Activated CD4-positive, alpha-beta T cell treated with anti-CD3 and anti-CD28 coated beads, Interleukin-2, amount 10 ng/mL, durations not matched to agents 7 days and 5 days (primary cell): ENCODE results near the gene ITGA11. TPM values are rescaled to one million over a fixed set of nuclear protein-coding genes. Genes with fewer than 3 reads are reported as not detected.
A peak's percentile ranks its signal among the peaks of the same experiment; 100 is the strongest.

Source experiments
- CTCF ChIA-PET: fragments of 350-600 bp; sonication (Branson Sonifier 250); formaldehyde crosslinking; loops from one replicate; lab custom pipeline; 2021; ENCODE audit warnings: antibody characterized with exemption; lab: Charles Lee
- POLR2A ChIA-PET: fragments of 350-600 bp; sonication (Branson Sonifier 250); formaldehyde crosslinking; loops from one replicate; lab custom pipeline; 2021; ENCODE audit warnings: antibody characterized with exemption; lab: Charles Lee
- DNase-seq: peaks from one replicate; pipeline ENCODE4 v3.0.0-alpha.2; 2020
- H3K27ac Mint-ChIP-seq: one replicate; pipeline ENCODE4 v1.8.0; 2021; ENCODE audit warnings: mild to moderate bottlenecking, moderate library complexity, mixed read lengths
- H3K27me3 Mint-ChIP-seq: one replicate; pipeline ENCODE4 v1.8.0; 2021; ENCODE audit warnings: mixed read lengths
- H3K36me3 Mint-ChIP-seq: one replicate; pipeline ENCODE4 v1.8.0; 2021; ENCODE audit warnings: low read depth, mixed read lengths
- H3K4me1 Mint-ChIP-seq: one replicate; pipeline ENCODE4 v1.8.0; 2021; ENCODE audit warnings: mixed read lengths
- H3K4me3 Mint-ChIP-seq: one replicate; pipeline ENCODE4 v1.8.0; 2021; ENCODE audit warnings: mild to moderate bottlenecking, moderate library complexity, mixed read lengths
- H3K9me3 Mint-ChIP-seq: one replicate; pipeline ENCODE4 v1.8.0; 2021; ENCODE audit warnings: mixed read lengths
- total RNA-seq, 2 experiments: library from RNA; stranded (reverse); gene quantifications; one replicate each; pipeline ENCODE4 v1.2.3, GENCODE V29; 2021

ITGA11 gene
- total RNA-seq, 2 experiments from 2014 or later: 1.0 to 1.1 TPM

GRCh38 chr15:68292967-68293366 is 139.0 kb downstream of the ITGA11 start:
- no peak overlapping the region for H3K4me3 Mint-ChIP-seq
- H3K36me3 Mint-ChIP-seq: peaks cover 48% of the 10 kb centered on the region
- POLR2A ChIA-PET: no interaction called here
- no peaks in the 10 kb centered on the region for H3K9me3 Mint-ChIP-seq
- CTCF ChIA-PET: no interaction called here
- H3K27ac Mint-ChIP-seq: no peak overlapping the region
- H3K4me1 Mint-ChIP-seq: peaks cover 46% of the 10 kb centered on the region
- H3K27me3 Mint-ChIP-seq: no peaks in the 10 kb centered on the region
- DNase-seq: no peak

DNA sequence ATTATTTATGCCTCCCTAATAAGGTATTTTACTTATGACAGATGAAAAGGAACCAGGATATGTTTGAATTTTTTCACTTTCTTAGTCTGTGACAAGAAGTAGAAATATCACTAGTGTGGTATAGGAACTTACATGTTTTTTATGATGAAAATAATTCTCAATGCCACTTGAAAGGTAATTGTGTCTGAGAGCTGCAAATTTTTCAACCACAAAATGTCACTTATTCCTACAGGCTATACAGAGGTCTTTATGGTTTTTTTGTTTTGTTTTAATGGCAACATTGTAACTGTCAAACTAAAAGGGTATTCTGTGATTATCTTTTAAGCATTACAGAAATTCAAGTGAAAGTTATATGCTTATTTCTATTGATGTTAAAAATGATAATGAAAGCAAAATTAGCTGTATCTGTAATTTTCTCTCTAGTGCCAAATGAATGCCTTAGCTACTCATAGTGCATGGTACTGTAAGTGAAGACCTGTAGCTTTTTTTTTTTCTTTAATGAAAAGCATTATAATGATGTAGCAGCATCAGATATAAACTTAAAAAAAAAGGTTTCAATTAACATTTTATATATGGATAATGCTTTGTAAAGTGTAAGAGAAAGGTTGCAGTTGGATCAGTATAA is 139.7 kb downstream of the ITGA11 start:
- H3K36me3 Mint-ChIP-seq: peaks cover 47% of the 10 kb centered on the region
- no peak for DNase-seq
- POLR2A ChIA-PET: interaction anchor here (0.5 kb wide), 1 partner anchor 34 kb away, joined by 3 read pairs; no protein-coding TSS in a partner anchor

DNA sequence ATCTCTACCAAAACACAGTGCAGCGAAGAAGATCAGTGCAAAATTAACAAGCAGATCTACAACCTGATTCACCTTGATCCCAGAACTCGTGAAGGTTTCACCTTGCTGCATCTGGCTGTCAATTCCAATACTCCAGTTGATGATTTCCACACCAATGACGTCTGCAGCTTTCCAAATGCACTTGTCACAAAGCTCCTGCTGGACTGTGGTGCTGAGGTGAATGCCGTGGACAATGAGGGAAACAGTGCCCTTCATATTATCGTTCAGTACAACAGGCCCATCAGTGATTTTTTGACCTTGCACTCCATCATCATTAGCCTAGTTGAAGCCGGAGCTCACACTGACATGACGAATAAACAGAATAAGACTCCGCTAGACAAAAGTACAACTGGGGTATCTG is 141.2 kb downstream of the ITGA11 start:
- DNase-seq: no peak
- Mint-ChIP-seq H3K4me1 (peaks cover 56% of the 10 kb centered on the region), H3K27ac (peak overlapping the region; percentile 22), H3K27me3 (no peaks in the 10 kb centered on the region), H3K4me3 (no peak overlapping the region), H3K9me3 (no peaks in the 10 kb centered on the region), H3K36me3 (peaks cover 50% of the 10 kb centered on the region)
- ChIA-PET CTCF (no interaction called here), POLR2A (interaction anchor here (0.9 kb wide), 1 partner anchor 59 kb away, joined by 3 read pairs; no protein-coding TSS in a partner anchor)

More for the DNA sequence above, 139.7 kb downstream of the ITGA11 start:
- Mint-ChIP-seq H3K27ac (peak overlapping the region; percentile 36), H3K4me1 (peaks cover 46% of the 10 kb centered on the region), H3K4me3 (no peak overlapping the region), H3K9me3 (no peaks in the 10 kb centered on the region), H3K27me3 (no peaks in the 10 kb centered on the region)
- CTCF ChIA-PET: interaction anchor here (1.4 kb wide), 1 partner anchor 14 kb away, joined by 4 read pairs; no protein-coding TSS in a partner anchor

GRCh38 chr15:68289621-68290352 is 142.2 kb downstream of the ITGA11 start:
- ChIA-PET POLR2A (interaction anchor here (0.9 to 1.2 kb wide), 2 partner anchors 12 to 58 kb away, joined by 3 to 4 read pairs; partner anchors contain the start of gene FEM1B), CTCF (interaction anchor here (1.0 to 1.1 kb wide), 2 partner anchors 9 to 17 kb away, joined by 3 to 4 read pairs; no protein-coding TSS in a partner anchor)
- H3K9me3 Mint-ChIP-seq: no peaks in the 10 kb centered on the region
- H3K4me3 Mint-ChIP-seq: no peak overlapping the region
- H3K27me3 Mint-ChIP-seq: no peaks in the 10 kb centered on the region
- H3K36me3 Mint-ChIP-seq: peaks cover 56% of the 10 kb centered on the region
- H3K27ac Mint-ChIP-seq: no peak overlapping the region
- peaks cover 65% of the 10 kb centered on the region for H3K4me1 Mint-ChIP-seq
- no peak for DNase-seq

DNA sequence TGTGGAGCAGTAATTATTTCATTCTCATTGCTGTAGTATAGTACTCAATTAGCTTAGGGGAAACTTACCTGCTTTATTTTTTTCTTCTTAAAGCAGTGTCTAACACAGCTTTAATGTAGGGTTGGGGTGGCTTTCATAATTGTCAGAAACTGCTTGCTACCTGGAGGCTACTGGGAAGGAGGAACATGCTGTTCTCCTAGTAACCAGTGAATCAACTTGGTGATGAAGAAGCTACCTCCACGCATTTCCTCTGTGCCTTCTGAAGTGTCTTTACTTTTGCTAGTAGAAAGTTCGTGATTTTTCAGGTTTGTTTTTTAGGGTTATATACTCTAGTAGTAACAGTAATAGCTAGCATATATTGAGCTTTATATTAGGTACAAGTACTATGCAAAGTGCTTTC is 142.9 kb downstream of the ITGA11 start:
- ChIA-PET CTCF (interaction anchor here (1.0 to 1.1 kb wide), 2 partner anchors 9 to 17 kb away, joined by 3 to 4 read pairs; no protein-coding TSS in a partner anchor), POLR2A (interaction anchor here (1.2 kb wide), 1 partner anchor 12 kb away, joined by 4 read pairs; the partner anchor contains the start of gene FEM1B)
- no peak for DNase-seq
- Mint-ChIP-seq H3K4me3 (no peak overlapping the region), H3K27me3 (no peaks in the 10 kb centered on the region), H3K27ac (peak overlapping the region; percentile 42), H3K9me3 (no peaks in the 10 kb centered on the region), H3K36me3 (peaks cover 58% of the 10 kb centered on the region), H3K4me1 (peaks cover 70% of the 10 kb centered on the region)

- CTCF ChIA-PET: interaction anchor here (0.7 kb wide), 1 partner anchor 33 kb away, joined by 3 read pairs; no protein-coding TSS in a partner anchor
- Mint-ChIP-seq H3K36me3 (peaks cover 52% of the 10 kb centered on the region), H3K27me3 (no peaks in the 10 kb centered on the region), H3K9me3 (no peaks in the 10 kb centered on the region), H3K4me3 (no peak overlapping the region), H3K4me1 (peaks cover 66% of the 10 kb centered on the region), H3K27ac (no peak overlapping the region)
- DNase-seq: no peak
- POLR2A ChIA-PET: no interaction called here
These were observed 145.7 kb downstream of the ITGA11 start for GRCh38 chr15:68286256-68286655.

- H3K4me1 Mint-ChIP-seq: peaks cover 67% of the 10 kb centered on the region
- H3K27me3 Mint-ChIP-seq: no peaks in the 10 kb centered on the region
- ChIA-PET CTCF (interaction anchor here (0.7 kb wide), 1 partner anchor 32 kb away, joined by 3 read pairs; no protein-coding TSS in a partner anchor), POLR2A (no interaction called here)
- no peak overlapping the region for H3K27ac Mint-ChIP-seq
- H3K4me3 Mint-ChIP-seq: no peak overlapping the region
- no peak for DNase-seq
- peaks cover 46% of the 10 kb centered on the region for H3K36me3 Mint-ChIP-seq
- no peaks in the 10 kb centered on the region for H3K9me3 Mint-ChIP-seq
These were observed 146.5 kb downstream of the ITGA11 start for GRCh38 chr15:68285259-68285980.

GRCh38 chr15:68284616-68285258 is 147.2 kb downstream of the ITGA11 start:
- H3K9me3 Mint-ChIP-seq: no peaks in the 10 kb centered on the region
- ChIA-PET CTCF (no interaction called here), POLR2A (no interaction called here)
- no peak overlapping the region for H3K27ac Mint-ChIP-seq
- H3K4me3 Mint-ChIP-seq: no peak overlapping the region
- DNase-seq: no peak
- H3K4me1 Mint-ChIP-seq: peaks cover 68% of the 10 kb centered on the region
- no peaks in the 10 kb centered on the region for H3K27me3 Mint-ChIP-seq
- H3K36me3 Mint-ChIP-seq: peaks cover 46% of the 10 kb centered on the region

- H3K4me3 Mint-ChIP-seq: no peak overlapping the region
- H3K36me3 Mint-ChIP-seq: peaks cover 47% of the 10 kb centered on the region
- no peak overlapping the region for H3K27ac Mint-ChIP-seq
- CTCF ChIA-PET: no interaction called here
- H3K4me1 Mint-ChIP-seq: peaks cover 66% of the 10 kb centered on the region
- no peaks in the 10 kb centered on the region for H3K9me3 Mint-ChIP-seq
- no peaks in the 10 kb centered on the region for H3K27me3 Mint-ChIP-seq
- POLR2A ChIA-PET: no interaction called here
- DNase-seq: no peak
These were observed 148.6 kb downstream of the ITGA11 start for GRCh38 chr15:68283401-68283800.

- CTCF ChIA-PET: interaction anchor here (1.0 to 1.6 kb wide), 3 partner anchors 8 to 28 kb away, joined by 3 to 4 read pairs (median 4); no protein-coding TSS in a partner anchor
- no peaks in the 10 kb centered on the region for H3K27me3 Mint-ChIP-seq
- H3K36me3 Mint-ChIP-seq: peaks cover 41% of the 10 kb centered on the region
- no peak overlapping the region for H3K27ac Mint-ChIP-seq
- H3K4me1 Mint-ChIP-seq: peaks cover 63% of the 10 kb centered on the region
- no peaks in the 10 kb centered on the region for H3K9me3 Mint-ChIP-seq
- H3K4me3 Mint-ChIP-seq: peak overlapping the region; percentile 98
- POLR2A ChIA-PET: interaction anchor here (0.6 kb wide), 1 partner anchor 13 kb away, joined by 4 read pairs; no protein-coding TSS in a partner anchor
- no peak for DNase-seq
These were observed 151.0 kb downstream of the ITGA11 start for GRCh38 chr15:68281008-68281407.

DNA sequence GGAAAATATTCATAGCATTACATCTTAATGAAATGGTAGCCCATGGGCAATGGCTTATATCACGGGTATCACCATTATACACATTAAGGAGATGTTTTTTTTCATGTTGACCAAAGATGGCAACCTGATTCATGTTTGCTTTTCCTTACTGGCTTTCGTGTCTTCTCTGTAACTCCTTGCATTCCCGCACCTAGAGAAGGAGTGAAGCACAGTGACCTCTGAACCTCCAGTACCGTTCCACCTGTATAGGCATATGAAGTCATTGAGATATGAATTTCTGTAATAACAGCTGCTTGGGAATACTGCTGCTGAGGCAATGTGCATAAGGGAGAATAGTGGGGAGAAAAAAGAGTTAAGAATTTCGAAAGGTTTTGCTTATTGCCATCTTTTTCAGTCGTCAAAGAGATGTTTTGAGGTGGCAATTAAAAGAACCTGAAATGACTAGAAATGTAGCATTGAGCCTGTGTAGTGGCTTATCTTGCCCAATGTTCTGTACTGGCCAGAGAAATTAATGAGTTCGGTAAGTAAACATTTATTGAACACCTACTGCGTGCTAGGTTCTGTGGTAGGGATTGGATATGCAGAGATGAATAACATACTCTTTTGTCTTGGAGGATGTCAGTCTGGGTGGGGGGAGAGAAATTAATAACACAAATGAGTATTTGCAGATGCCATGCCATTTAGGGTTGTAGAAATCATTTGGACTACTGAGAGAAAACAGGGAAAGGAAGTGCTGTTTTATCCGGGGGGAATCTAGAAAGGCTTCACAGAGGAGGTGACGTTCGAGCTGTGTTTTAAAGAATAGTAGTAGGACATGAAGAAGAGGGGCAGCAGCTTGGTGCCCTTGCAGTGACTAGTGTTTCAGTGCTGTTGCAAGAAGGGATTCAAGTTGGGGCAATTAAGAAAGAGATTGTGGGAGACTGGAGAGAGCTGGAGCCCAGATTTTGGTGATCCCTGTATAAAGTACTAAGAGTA is 151.9 kb downstream of the ITGA11 start:
- H3K36me3 Mint-ChIP-seq: peaks cover 33% of the 10 kb centered on the region
- H3K27me3 Mint-ChIP-seq: no peaks in the 10 kb centered on the region
- peak overlapping the region; percentile 74 for H3K27ac Mint-ChIP-seq
- CTCF ChIA-PET: interaction anchor here (1.0 to 1.6 kb wide), 3 partner anchors 9 to 27 kb away, joined by 3 to 4 read pairs (median 4); no protein-coding TSS in a partner anchor
- peak overlapping the region; percentile 98 for H3K4me3 Mint-ChIP-seq
- peaks cover 58% of the 10 kb centered on the region for H3K4me1 Mint-ChIP-seq
- POLR2A ChIA-PET: interaction anchor here (0.6 kb wide), 1 partner anchor 14 kb away, joined by 4 read pairs; no protein-coding TSS in a partner anchor
- no peak for DNase-seq
- H3K9me3 Mint-ChIP-seq: no peaks in the 10 kb centered on the region
